MG63 (cell line): Measurements from ENCODE around the gene SEC14L2. TPM values are rescaled to one million over a fixed set of nuclear protein-coding genes. Genes with fewer than 3 reads are reported as not detected.
"Not testable (repeated sequence)": the region's sequence is repeated elsewhere in the genome, so short reads cannot be mapped to it uniquely, and the experiment has no call there.

Experiments used
- DNase-seq: peaks from one replicate; pipeline ENCODE4 v3.0.0-alpha.2; 2020
- H3K27me3 ChIP-seq: fragments of 250-450 bp; sonication (Bioruptor Pico); 2 replicates; pipeline ENCODE4 v1.5.1; 2020; ENCODE audit warnings: mild to moderate bottlenecking, moderate library complexity
- H3K36me3 ChIP-seq: fragments of 250-450 bp; sonication (Bioruptor Pico); 2 replicates; pipeline ENCODE4 v1.5.1; 2020; ENCODE audit warnings: mild to moderate bottlenecking, moderate library complexity
- H3K4me3 ChIP-seq: fragments of 250-450 bp; sonication (Bioruptor Pico); 2 replicates; pipeline ENCODE4 v1.5.1; 2020; ENCODE audit warnings: mild to moderate bottlenecking, moderate library complexity
- H3K9me3 ChIP-seq: fragments of 250-450 bp; sonication (Bioruptor Pico); 2 replicates; pipeline ENCODE4 v1.5.1; 2020; ENCODE audit warnings: mild to moderate bottlenecking, moderate library complexity
- total RNA-seq: library from RNA; depleted of rRNA; stranded (reverse); fragments of >200 nt; shearing (Covaris generic); gene quantifications from 2 replicates; pipeline ENCODE4 v1.2.3, GENCODE V29; 2014; ENCODE audit warnings: low replicate concordance; rRNA removed

SEC14L2 gene
- total RNA-seq, 1 experiment from 2014 or later, result 30.2 TPM

DNA sequence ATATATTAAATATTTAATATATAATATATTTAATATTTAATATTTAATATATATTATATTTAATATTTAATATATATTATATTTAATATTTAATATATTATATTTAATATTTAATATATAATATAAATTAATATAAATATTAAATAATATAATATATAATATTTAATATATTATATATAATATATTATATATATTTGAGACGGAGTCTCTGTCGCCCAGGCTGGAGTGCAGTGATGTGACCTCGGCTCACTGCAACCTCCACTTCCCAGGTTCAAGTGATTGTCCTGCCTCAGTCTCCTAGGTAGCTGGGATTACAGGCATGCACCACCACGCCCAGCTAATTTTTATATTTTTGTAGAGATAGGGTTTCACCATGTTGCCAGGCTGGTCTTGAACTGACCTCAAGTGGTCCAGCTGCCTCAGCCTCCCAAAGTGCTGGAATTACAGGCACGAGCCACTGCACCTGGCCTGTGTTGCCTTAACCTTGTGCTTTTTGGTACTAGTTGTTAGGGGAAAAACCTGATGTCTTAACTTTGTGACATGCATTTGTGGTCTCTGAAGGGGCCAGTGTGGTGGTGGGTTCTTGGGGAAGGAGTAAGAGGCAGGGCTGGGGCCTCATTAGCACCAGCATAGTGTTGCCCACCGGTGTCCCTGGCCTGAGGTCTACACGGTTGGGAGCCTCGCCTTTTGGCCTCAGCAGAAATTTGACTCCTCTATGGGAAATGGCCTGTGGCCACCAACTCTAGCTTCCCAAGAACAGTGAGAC, 58.4 kb downstream of the SEC14L2 start:
- Histone ChIP-seq H3K4me3 (no peak overlapping the region), H3K36me3 (no peaks in the 10 kb centered on the region), H3K27me3 (no peaks in the 10 kb centered on the region), H3K9me3 (no peaks in the 10 kb centered on the region)
- DNase-seq, result no peak

GRCh38 chr22:30457981-30458380, 61.2 kb downstream of the SEC14L2 start:
- Histone ChIP-seq H3K36me3 (no peaks in the 10 kb centered on the region), H3K27me3 (no peaks in the 10 kb centered on the region), H3K9me3 (no peaks in the 10 kb centered on the region), H3K4me3 (no peak overlapping the region)
- DNase-seq, result peak; percentile 78

- Histone ChIP-seq H3K4me3 (no peak overlapping the region), H3K27me3 (no peaks in the 10 kb centered on the region), H3K9me3 (no peaks in the 10 kb centered on the region), H3K36me3 (no peaks in the 10 kb centered on the region)
- DNase-seq, result peak; percentile 27
Observed at GRCh38 chr22:30459181-30460052, 62.6 kb downstream of the SEC14L2 start.

DNA sequence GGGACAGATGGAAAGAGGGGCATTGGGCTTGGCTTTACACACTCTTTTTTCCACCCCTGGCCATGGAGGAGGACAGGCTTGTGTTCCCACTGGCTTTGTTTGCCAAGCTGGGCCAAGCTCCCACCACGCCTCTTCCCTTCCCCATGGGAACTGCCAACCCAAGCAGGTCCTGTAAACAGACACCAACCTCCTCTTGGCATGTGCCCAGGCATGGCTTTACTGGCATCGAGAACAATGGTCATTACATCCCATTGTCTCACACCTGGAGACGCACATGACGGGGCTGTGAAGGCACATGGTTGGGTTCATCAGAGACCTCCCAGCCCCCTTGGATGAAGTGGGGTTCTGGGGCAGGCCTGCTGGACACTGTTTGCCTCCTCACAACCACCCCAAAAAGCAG, 63.3 kb downstream of the SEC14L2 start:
- Histone ChIP-seq H3K4me3 (no peak overlapping the region), H3K36me3 (no peaks in the 10 kb centered on the region), H3K9me3 (no peaks in the 10 kb centered on the region), H3K27me3 (no peaks in the 10 kb centered on the region)
- DNase-seq, result no peak

- not testable (repeated sequence) for H3K27me3 ChIP-seq, DNase-seq, H3K4me3 ChIP-seq, H3K9me3 ChIP-seq, H3K36me3 ChIP-seq
Observed at GRCh38 chr22:30460555-30460954, 63.7 kb downstream of the SEC14L2 start.

DNA sequence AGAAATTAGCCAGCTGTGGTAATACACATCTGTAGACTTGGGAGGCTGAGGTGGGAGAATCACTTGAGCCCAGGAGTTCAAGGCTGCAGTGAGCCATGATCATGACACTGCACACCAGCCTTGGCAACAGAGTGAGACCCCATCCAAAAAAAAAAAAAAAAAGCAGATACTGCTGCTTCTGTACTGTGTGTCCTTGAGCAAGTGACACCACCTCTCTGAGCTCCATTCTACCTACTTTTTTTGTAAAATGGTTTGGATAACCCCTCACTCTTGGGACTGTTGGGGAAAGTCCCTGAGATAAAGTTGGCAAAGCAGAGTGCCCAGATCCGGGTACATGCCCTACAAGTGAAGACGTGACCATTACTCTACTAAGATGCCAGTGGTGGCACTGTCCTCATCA, 72.3 kb downstream of the SEC14L2 start:
- H3K4me3 ChIP-seq, result no peak overlapping the region
- H3K9me3 ChIP-seq, result no peaks in the 10 kb centered on the region
- no peaks in the 10 kb centered on the region for H3K27me3 ChIP-seq
- no peak for DNase-seq
- H3K36me3 ChIP-seq, result no peaks in the 10 kb centered on the region

DNA sequence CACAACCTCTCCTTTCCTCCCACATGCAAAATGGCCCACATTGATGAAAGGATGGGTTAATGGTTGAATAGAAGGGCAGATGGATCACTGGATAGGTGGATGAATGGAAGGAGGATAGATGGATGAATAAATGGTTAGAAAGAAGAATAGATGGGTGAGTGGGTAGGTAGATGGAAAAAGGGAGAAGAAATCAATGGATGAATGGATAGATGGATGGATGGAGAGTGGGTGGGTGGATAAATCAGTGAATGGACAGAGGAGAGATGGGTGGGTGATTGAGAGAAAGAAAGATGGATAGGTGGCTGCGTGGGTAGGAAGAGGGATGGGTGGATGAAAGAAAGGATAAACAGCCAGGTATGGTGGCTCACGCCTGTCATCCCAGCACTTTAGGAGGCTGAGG, 73.8 kb downstream of the SEC14L2 start:
- Histone ChIP-seq H3K36me3 (no peaks in the 10 kb centered on the region), H3K4me3 (no peak overlapping the region), H3K9me3 (no peaks in the 10 kb centered on the region), H3K27me3 (no peaks in the 10 kb centered on the region)
- no peak for DNase-seq

DNA sequence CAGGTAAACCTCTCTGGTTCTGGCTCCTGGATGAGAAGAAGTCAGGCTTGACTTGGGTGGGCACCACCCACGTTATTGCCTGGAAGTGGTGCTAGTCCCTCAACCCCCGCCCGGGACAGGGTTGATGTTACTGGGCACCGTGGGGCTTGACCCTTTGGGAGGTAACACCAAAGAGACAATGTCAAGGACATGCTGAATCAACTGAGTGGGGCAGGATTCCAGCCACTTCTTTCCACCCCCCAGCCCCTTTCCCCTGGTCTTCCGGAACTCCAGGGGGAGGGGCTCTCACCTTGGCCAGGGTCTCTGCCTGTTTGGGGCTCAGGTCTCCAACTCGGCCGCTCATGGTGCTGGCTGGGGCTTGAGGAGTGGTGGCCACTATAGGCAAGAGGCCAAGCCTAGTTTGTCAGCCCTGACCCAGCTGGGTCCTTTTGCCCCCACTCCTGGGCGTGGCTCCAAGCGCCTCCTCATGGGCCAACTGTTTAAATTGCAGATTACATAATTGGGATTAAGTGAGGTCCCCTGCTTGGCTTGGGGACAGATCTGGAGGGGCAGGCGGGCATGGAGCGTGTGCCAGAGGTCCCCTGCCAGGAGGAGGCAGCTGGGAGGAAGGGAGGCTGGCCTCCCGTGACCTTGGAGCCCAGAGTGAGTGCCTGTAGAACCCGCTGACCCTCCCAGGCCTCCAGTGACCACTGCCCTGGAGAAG, 74.9 kb downstream of the SEC14L2 start, which contains the start of gene SEC14L3:
TSS of gene SEC14L3 (minus strand) at position 402 of the 703 bp plus-strand sequence. CDS start at position 343, 59 bp downstream.
- no peak within 1 kb of the TSS for H3K4me3 ChIP-seq
- H3K27me3 ChIP-seq, result no peaks in the 10 kb centered on the region

DNA sequence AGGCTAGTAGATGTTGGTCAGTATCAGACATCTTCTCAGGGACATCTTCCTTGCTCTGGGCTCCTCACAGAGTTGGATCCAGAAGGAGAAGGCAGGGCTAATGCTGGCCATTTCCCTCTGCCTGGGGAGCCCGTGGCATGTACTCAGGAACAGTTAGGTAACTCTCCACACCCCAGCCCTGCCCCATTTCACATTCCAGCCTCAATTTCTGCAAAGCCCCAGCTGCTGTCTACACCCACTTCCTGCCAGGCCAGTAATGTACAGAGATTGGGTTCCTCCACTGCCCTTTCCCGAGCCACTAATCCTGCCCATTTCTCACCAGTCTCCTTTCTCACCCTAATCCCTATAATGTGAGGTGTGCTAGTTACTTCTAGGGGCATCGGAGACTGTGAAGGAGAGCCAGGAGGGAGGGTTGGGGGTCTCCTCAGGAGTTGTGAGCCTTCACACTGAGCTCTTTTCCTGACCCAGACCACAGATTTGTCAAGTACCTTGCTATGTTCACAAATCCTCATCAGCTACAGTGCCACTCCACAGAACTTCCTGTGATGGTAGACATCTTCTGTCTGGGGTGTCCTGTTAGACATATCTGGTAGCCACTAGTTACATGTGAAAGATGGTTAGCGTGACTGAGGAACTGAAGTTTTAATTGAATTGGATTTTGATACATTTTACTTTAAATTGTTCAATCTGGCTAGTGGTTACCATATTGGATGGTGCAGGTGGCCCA, 76.3 kb downstream of the SEC14L2 start:
- H3K36me3 ChIP-seq, result no peaks in the 10 kb centered on the region
- H3K27me3 ChIP-seq, result no peaks in the 10 kb centered on the region
- no peaks in the 10 kb centered on the region for H3K9me3 ChIP-seq
- H3K4me3 ChIP-seq, result no peak overlapping the region
- DNase-seq, result no peak

More for the DNA sequence above, 74.9 kb downstream of the SEC14L2 start, which contains the start of gene SEC14L3:
- Histone ChIP-seq H3K36me3 (no peaks in the 10 kb centered on the region), H3K9me3 (no peaks in the 10 kb centered on the region)
- DNase-seq, result no peak

GRCh38 chr22:30474121-30474520, 77.3 kb downstream of the SEC14L2 start:
- H3K9me3 ChIP-seq, result no peaks in the 10 kb centered on the region
- no peak overlapping the region for H3K4me3 ChIP-seq
- no peak for DNase-seq
- no peaks in the 10 kb centered on the region for H3K36me3 ChIP-seq
- no peaks in the 10 kb centered on the region for H3K27me3 ChIP-seq

Other genes with a start within 250 kb of the SEC14L2 start
- gene LIF, start 150.3 kb upstream of the SEC14L2 start, total RNA-seq, result 11.1 and 13.0 TPM in 2 replicates
- gene OSM, start 130.2 kb upstream of the SEC14L2 start, total RNA-seq, result not detected in 2 replicates
- 2.3 and 4.1 TPM in 2 replicates for gene CASTOR1, start 107.5 kb upstream of the SEC14L2 start, total RNA-seq
- 17.5 and 25.7 TPM in 2 replicates for gene TBC1D10A, start 70.1 kb upstream of the SEC14L2 start, total RNA-seq
- gene SF3A1, start 40.1 kb upstream of the SEC14L2 start, total RNA-seq, result 6.9 and 19.5 TPM in 2 replicates
- 1.0 and 2.6 TPM in 2 replicates for gene CCDC157, start 40.0 kb upstream of the SEC14L2 start, total RNA-seq
- gene RNF215, start 9.6 kb upstream of the SEC14L2 start, total RNA-seq, result 26.9 and 29.6 TPM in 2 replicates
- 25.3 and 35.5 TPM in 2 replicates for gene MTFP1, start 28.8 kb downstream of the SEC14L2 start, total RNA-seq
- not detected in 2 replicates for gene SEC14L3, start 75.0 kb downstream of the SEC14L2 start, total RNA-seq
- gene SEC14L4, start 108.7 kb downstream of the SEC14L2 start, total RNA-seq, result 1.6 and 4.9 TPM in 2 replicates
- gene SEC14L6, start 149.7 kb downstream of the SEC14L2 start, total RNA-seq, result not detected in 2 replicates
- not detected in 2 replicates for gene GAL3ST1, start 177.6 kb downstream of the SEC14L2 start, total RNA-seq
- 150 and 165 TPM in 2 replicates for gene PES1, start 194.9 kb downstream of the SEC14L2 start, total RNA-seq
- 1.2 TPM in 1 of 2 replicates, not detected in the other for gene TCN2, start 210.2 kb downstream of the SEC14L2 start, total RNA-seq
- gene SLC35E4, start 238.8 kb downstream of the SEC14L2 start, total RNA-seq, result 11.3 and 12.5 TPM in 2 replicates